Motor neuron (in vitro differentiated cells): Measurements from ENCODE around the gene SMIM14. TPM values are rescaled to one million over a fixed set of nuclear protein-coding genes. Genes with fewer than 3 reads are reported as not detected.
"Not testable (repeated sequence)": the region's sequence is repeated elsewhere in the genome, so short reads cannot be mapped to it uniquely, and the experiment has no call there.

Experiments used
- ATAC-seq, 8 experiments: fragments of 200-7000 bp; cut with Tn5 transposase; replicated peaks in 6 of 8; 2 replicates each; pipeline ENCODE4 v1.8.0; 2021; ENCODE audit warnings: mild to moderate bottlenecking in 8 of 8, moderate library complexity in 8 of 8
- H3K27ac ChIP-seq, 2 donors: fragments of 250-450 bp; sonication (Bioruptor Pico); 2 replicates each; pipeline ENCODE4 v1.9.0; 2021; ENCODE audit warnings: antibody characterized with exemption in 2 of 2, mild to moderate bottlenecking in 2 of 2, moderate library complexity in 1 of 2
- H3K4me1 ChIP-seq, 2 donors: fragments of 250-450 bp; sonication (Bioruptor Pico); replicated peaks in 1 of 2; 2 replicates each; pipeline ENCODE4 v1.6.1; 2021; ENCODE audit warnings: antibody characterized with exemption in 2 of 2, mild to moderate bottlenecking in 2 of 2, moderate library complexity in 1 of 2
- H3K4me3 ChIP-seq, 5 donors: fragments of 250-450 bp; sonication (Bioruptor Pico); 2 replicates each; pipeline ENCODE4 v1.9.0; 2021; ENCODE audit warnings: antibody characterized with exemption in 5 of 5, mild to moderate bottlenecking in 5 of 5, moderate library complexity in 4 of 5
- WGBS, 10 experiments: fragments of 450-650 bp; shearing (Covaris generic); methylation state at CpG; one replicate each; pipeline ENCODE4 v1.0.0; 2022; 5-methylcytosine and 5-hydroxymethylcytosine counted together
- in situ Hi-C, 9 experiments: fragments of 400-800 bp; cut with MboI; loops; one replicate each; pipeline ENCODE4 v1.15.0; 2021; ENCODE audit warnings: low sequenced_read_pairs in 9 of 9, low pct_unique_long_range_greater_than_20kb in 2 of 9; ENCODE audit not compliant: unreplicated experiment in 9 of 9
- total RNA-seq, 8 experiments: library from RNA; unstranded; fragments of 300-600 nt; gene quantifications; 2 replicates each; pipeline versions ENCODE4 v1.2.3 to v1.2.4, GENCODE V29; 2022

Gene SMIM14
- total RNA-seq, 8 experiments from 2014 or later, result 14.2 to 38.4 (median 26.1) TPM

DNA sequence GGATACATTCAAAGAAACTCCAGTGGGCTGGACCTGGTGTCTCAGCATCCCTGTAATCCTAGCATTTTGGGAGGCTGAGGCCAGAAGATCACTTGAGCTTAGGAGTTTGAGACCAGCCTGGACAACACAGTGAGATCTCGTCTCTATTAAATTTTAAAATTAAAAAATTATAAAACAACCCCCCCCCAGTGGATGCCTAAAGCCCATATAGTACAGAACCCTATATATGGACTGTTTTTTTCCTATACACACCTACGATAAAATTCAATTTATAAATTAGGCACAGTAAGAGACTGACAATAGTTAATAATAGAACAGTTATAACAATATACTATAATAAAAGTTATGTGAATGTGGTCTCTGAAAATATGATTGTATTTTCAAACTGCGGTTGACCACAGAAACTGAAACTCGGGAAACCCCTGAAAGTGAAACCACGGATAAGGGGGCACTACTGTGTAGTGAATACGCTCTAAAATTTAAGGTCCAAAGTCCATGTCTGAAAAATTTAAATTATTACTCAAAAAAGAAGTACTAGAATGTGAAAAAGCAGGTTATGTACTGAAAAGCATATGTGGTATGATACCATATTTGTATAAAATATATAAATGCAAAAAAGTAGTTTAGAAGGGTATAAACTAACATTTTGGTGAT, 2.0 kb downstream of the SMIM14 start:
- Histone ChIP-seq H3K4me1 (peaks cover 6 to 13% of the 10 kb centered on the region in 2 donors), H3K4me3 (peak overlapping the region; percentile 69 to 99 (median 74)), H3K27ac (no peak overlapping the region)
- in situ Hi-C loops, result no loop called here
- 0 to 67% (median 22%) methylated on average over 1 to 6 of the region's 6 CpGs; no CpG with 5 or more reads in 2 of the 10 experiments for WGBS, 10 experiments
- no peak for ATAC-seq

DNA sequence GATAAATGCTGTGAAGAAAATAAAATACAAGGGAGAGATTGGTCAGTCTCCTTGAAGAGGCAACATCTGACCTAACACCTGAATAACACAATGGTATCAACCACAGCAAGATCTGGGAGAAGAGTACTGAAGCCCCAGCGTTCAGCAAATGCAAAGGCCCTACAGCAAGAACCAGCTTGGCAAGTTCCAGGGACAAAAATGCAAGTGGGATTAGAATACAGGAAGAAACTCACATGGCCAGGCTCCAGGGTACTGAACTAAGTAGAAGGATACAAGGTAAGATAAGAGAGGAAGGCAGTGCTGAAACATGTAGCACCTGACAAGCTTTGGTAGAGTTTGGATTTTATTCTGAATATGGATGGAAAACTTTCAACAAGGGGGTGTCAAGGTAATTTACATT, 3.6 kb downstream of the SMIM14 start:
- Histone ChIP-seq H3K4me1 (peaks cover 5 to 13% of the 10 kb centered on the region in 2 donors), H3K27ac (no peak overlapping the region), H3K4me3 (no peak overlapping the region)
- 11 to 40% (median 33%) methylated on average over 1 of the region's 1 CpG; no CpG with 5 or more reads in 4 of the 10 experiments for WGBS, 10 experiments
- in situ Hi-C loops, result no loop called here
- no peak for ATAC-seq

DNA sequence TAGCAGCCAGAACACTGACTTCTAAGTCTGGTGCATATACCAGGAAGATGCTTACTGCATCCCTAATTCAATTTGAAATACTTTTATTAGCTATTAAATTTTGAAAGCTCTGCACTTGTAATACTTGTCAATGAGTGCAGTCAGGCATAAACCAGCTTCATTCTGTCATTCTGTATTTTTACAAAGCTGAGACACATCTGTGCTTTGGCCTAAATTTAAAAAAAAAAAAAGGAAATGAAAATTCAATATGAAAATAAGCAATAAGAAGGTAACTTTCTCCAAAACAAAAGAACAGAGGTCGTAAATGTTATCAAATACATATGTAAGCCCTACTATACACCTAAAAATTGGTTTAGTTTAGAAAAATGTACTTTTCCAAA, 7.0 kb downstream of the SMIM14 start:
- no peak for ATAC-seq
- 86 to 100% (median 100%) methylated on average over 1 of the region's 1 CpG for WGBS, 10 experiments

DNA sequence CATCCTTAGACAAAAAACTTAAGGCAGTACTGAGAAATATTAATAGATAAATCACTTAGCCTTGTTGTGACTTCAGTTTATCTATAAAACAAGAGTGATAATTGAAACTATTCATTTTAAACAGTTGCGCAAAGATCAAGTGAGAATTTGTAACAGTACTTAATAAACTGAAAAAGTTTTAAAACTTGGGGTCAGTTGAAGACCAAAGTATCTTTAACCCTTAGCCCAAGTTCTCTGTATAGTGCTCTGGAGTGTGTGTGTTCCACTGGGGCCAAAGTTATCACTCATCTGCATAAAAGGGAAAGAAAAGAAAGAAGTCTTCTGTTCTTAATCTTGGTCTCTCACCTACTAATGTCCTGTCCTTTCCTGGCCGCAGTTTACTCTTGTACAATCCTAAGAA, 11.3 kb downstream of the SMIM14 start:
- H3K27ac ChIP-seq, result no peak overlapping the region
- in situ Hi-C loops, result no loop called here
- no peak overlapping the region for H3K4me3 ChIP-seq
- WGBS, 10 experiments, result 88 to 100% (median 100%) methylated on average over 1 to 2 of the region's 2 CpGs; no CpG with 5 or more reads in 2 of the 10 experiments
- ATAC-seq, result no peak
- no peaks in the 10 kb centered on the region for H3K4me1 ChIP-seq

More for the DNA sequence above, 7.0 kb downstream of the SMIM14 start:
- in situ Hi-C loops, result no loop called here
- no peak overlapping the region for H3K4me3 ChIP-seq
- H3K27ac ChIP-seq, result no peak overlapping the region
- peaks cover 0 to 5% of the 10 kb centered on the region in 2 donors for H3K4me1 ChIP-seq

DNA sequence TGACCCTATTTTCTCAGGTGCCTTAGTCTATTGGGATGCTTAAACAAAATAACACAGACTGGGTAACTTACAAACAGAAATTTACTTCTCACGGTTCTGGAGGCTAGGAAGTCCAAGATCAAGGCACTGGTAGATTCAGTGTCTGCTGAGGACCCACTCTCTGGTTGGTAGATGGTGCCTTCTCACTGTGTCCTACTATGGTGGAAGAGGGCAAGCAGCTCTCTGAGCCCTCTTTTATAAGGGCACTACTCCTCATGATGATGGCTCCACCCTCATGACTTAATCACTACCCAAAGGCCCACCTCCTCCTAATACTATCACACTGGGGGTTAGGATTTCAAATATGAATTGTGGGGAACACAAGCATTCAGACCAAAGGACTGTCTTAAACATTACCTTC, 11.8 kb downstream of the SMIM14 start:
- ATAC-seq, result no peak
- Histone ChIP-seq H3K4me1 (no peaks in the 10 kb centered on the region), H3K4me3 (no peak overlapping the region), H3K27ac (no peak overlapping the region)
- in situ Hi-C loops, result no loop called here
- 86 to 100% (median 90%) methylated on average over 1 of the region's 1 CpG; no CpG with 5 or more reads in 5 of the 10 experiments for WGBS, 10 experiments

DNA sequence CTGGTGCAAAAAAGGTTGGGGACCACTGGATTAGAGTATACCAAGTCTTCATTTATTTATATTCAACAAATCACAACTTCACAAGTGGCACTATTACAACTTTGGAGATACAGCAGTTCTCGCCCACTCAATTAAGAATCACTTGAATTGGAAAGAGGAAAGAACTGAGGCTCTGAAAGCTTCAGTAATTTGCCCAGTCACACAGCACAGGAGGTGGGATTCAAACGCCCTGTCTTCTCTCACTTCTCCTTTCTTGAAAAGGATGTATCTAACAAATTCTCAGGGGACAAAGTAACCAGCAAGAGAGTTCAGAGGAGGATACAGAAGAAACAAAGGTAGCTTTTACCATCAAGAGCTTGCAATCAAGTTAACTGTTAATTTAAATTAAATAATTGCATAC, 12.4 kb downstream of the SMIM14 start:
- 57 to 100% (median 85%) methylated on average over 1 to 2 of the region's 2 CpGs; no CpG with 5 or more reads in 4 of the 10 experiments for WGBS, 10 experiments
- in situ Hi-C loops, result no loop called here

DNA sequence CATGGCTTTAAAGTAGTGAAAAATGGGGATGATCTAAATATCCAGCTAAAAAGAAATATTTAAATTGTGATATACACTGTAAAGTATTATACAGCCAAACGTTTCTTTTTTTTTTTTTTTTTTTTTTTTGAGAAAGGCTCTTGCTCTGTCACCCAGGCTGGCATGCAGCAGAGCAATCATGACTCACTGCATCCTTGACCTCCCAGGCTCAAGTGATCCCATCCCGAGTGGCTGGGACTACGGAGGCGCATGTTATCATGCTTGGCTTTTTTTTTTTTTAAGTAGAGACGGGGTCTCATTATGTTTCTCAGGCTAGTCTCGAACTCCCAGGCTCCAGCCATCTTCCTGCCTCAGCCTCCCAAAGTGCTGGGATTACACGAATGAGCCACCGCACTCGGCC, 17.1 kb downstream of the SMIM14 start:
- ATAC-seq, result peak; percentile 37 to 100 (median 100)
- H3K4me1 ChIP-seq, result no peaks in the 10 kb centered on the region
- no peak overlapping the region for H3K27ac ChIP-seq
- in situ Hi-C loops, result no loop called here
- WGBS, 10 experiments, result 0 to 67% (median 47%) methylated on average over 2 to 9 of the region's 9 CpGs
- H3K4me3 ChIP-seq, result no peak overlapping the region

More for the DNA sequence above, 12.4 kb downstream of the SMIM14 start:
- no peak overlapping the region for H3K4me3 ChIP-seq
- no peak for ATAC-seq
- H3K27ac ChIP-seq, result no peak overlapping the region
- H3K4me1 ChIP-seq, result no peaks in the 10 kb centered on the region

DNA sequence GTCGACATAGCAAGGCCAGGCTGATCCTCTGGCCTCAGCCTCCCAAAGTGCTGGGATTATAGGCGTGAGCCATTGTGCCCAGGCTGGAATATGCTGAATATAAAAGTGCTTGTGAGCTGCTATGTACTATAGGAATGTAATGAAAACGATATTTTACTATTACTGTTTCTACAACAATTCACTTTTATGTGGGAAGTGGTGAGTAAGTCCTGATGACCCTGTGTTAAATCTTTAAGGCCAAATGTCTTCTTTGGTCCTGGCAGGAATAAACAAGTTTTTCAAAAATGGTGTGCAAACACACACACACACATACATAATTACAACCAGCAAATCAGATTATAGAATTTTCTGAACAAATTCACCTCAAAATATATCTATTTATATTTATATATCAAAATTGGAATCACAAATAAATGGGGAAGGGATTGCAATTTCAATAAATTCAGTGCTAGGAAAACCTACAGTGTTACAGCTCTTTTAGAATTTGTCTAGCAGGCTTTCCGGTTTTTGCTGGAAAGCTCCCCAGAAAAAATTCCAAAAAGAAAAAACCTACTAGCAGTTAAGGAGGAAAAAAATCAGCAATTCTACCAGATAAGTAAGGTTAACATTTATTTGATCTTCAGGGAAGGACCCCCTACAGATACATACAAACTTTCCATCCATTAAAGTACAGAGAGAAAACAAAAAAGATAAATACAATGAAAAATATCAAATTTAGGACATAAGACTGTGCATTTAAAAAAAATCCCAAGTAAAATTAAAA, 17.9 kb downstream of the SMIM14 start:
- Histone ChIP-seq H3K27ac (no peak overlapping the region), H3K4me1 (no peaks in the 10 kb centered on the region), H3K4me3 (no peak overlapping the region)
- ATAC-seq, result no peak
- in situ Hi-C loops, result no loop called here
- 0 to 93% (median 82%) methylated on average over 1 to 4 of the region's 4 CpGs; no CpG with 5 or more reads in 1 of the 10 experiments for WGBS, 10 experiments

DNA sequence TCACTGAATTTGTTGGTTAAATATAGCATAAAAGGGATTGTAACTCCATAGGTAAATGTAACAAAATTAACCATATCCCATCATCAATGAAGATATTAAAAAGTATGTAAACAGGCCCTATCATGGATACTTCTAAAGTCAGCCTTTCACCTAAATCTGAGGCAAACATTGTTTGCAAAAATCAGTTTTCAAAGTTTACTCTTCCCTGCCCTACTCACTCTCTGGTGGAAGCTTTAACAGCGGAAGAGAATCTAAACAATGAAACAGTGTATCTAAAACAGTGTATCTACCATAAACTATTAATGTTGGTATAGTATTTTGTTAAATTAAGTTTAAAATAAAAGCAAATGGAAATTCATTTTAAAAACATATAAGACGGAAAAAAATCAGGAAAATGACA, 21.1 kb downstream of the SMIM14 start:
- ATAC-seq, result no peak

DNA sequence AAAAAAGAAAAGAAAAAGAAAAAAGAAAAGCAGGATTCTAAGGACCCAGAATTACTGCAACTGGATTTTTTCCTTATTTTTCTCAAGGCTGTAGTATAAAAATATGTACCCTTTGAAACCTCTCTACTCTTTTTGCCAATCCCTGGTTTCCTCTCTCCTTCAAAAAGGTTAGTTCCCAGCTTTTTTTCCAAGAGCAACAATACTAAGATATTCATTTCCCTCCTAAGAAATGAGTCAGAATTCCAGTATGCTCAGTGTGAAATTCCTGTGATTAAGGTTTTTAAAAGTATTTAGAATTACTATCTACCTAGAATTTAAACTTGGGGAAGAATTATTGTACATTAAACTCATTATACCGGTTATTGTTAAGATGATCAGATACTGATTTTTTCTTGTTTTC, 22.0 kb downstream of the SMIM14 start:
- no peaks in the 10 kb centered on the region for H3K4me1 ChIP-seq
- 0 to 100% (median 40%) methylated on average over 1 of the region's 1 CpG; no CpG with 5 or more reads in 3 of the 10 experiments for WGBS, 10 experiments
- no peak overlapping the region for H3K4me3 ChIP-seq
- no peak overlapping the region for H3K27ac ChIP-seq
- ATAC-seq, result peak in 3 of 8 experiments; percentile 33 to 56 (median 47)
- in situ Hi-C loops, result no loop called here

More for the DNA sequence above, 21.1 kb downstream of the SMIM14 start:
- Histone ChIP-seq H3K4me3 (no peak overlapping the region), H3K27ac (no peak overlapping the region), H3K4me1 (no peaks in the 10 kb centered on the region)
- 87 to 100% (median 95%) methylated on average over 1 to 2 of the region's 2 CpGs for WGBS, 10 experiments
- in situ Hi-C loops, result no loop called here

DNA sequence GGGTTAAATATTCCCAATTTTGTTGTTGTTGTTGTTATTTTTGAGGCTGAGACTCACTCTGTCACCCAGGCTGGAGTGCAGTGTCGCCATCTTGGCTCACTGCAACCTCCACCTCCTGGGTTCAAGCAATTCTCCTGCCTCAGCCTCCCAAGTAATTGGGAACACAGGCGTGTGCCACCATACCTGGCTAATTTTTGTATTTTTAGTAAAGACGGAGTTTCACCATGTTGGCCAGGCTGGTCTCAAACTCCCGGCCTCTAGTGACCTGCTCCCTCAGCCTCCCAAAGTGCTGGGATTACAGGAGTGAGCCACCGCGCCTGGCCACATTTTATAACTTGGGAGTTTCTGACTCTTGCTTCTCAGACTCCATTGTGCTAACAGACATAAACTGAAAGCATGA, 22.6 kb downstream of the SMIM14 start:
- in situ Hi-C loops, H3K27ac ChIP-seq, H3K4me1 ChIP-seq, H3K4me3 ChIP-seq, ATAC-seq: not testable (repeated sequence)
- WGBS, 10 experiments, result 90 to 100% (median 96%) methylated on average over 2 to 4 of the region's 6 CpGs; no CpG with 5 or more reads in 5 of the 10 experiments

DNA sequence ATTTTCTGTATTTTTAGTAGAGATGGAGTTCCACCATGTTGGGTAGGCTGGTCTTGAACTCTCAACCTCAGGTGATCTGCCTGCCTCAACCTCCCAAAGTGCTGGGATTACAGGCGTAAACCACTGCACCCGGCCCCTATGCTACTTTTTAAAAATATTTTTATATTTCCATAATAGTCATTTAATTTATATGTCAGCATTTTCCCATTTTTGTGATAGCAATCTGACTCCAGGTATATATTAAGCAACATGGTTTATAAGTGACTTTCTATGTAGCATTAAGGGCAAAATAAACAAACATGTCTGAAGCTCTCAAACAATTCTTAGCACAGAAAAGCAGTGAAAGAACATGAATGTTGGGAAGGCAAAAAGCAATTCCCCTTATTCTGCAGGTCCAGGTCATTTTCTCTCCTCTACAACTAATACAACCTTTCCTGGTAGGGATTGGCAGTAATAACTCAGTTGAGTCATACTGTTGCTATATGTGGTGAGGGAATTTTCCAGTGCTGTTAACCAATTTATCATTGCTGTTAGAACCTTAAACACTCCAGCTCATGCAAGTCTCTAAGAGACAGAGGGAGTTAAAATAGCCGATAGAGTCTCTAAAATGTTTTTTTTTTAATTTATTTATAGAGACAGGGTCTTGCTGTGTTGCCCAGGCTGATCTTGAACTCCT, 24.0 kb downstream of the SMIM14 start:
- ATAC-seq, result peak in 5 of 8 experiments; percentile 15 to 58 (median 35)
- H3K4me3 ChIP-seq, result no peak overlapping the region
- 63 to 100% (median 91%) methylated on average over 2 to 3 of the region's 3 CpGs; no CpG with 5 or more reads in 2 of the 10 experiments for WGBS, 10 experiments
- in situ Hi-C loops, result no loop called here
- no peaks in the 10 kb centered on the region for H3K4me1 ChIP-seq
- H3K27ac ChIP-seq, result no peak overlapping the region

DNA sequence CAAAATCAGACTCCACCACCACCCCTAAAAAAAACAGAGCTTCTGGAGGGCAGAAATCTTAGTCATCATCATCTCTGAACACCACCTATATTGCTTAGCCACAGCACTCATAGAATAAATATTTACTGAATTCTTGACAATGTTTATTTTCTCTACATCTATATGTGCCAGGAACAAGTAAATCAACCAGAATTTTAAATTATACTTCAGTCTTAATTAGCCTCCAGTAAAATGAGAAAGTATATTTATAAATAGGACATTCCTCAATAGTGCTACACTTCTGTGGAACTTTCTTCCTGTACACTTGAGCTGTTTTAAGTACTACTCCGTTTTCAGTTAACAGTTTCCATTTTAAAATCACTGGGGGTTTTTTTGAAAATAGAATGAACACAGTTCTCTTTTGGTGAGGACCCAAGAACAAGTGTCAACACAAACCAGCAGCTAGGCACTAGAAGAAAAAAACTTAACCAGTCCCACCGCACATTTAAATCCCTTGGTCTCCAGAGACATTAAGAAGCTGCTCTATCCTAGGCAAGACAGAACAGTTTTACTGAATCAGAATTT, 25.5 kb downstream of the SMIM14 start:
- WGBS, 10 experiments, result 0 to 100% (median 75%) methylated on average over 1 to 2 of the region's 2 CpGs; no CpG with 5 or more reads in 1 of the 10 experiments
- no peak overlapping the region for H3K27ac ChIP-seq
- ATAC-seq, result peak in 3 of 8 experiments; percentile 33 to 81 (median 67)

More for the DNA sequence above, 25.5 kb downstream of the SMIM14 start:
- in situ Hi-C loops, result no loop called here
- no peak overlapping the region for H3K4me3 ChIP-seq
- H3K4me1 ChIP-seq, result no peaks in the 10 kb centered on the region
